ENCODE measurements around the gene E2F8.

Gene E2F8

DNA sequence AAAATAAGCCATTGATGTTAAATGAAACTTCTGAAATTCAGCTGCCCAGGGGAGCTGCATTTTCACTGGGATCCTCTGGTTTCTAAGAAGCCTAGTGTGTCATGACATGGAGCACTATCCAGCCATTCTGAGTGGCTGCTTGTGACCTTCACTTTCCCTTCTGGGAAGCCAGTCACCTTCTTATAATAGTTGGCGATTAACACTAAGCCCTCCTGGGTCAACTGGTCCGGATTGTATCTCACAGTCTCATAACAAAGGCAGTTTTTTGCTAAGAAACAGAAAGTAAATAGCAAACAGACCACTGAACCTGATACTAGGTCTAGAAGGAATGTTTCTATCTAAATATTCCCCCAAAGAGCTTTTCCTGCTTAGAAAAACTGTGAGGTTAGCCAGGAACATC is 46.8 kb downstream of the E2F8 start:
- TF ChIP-seq, protein P1, sequence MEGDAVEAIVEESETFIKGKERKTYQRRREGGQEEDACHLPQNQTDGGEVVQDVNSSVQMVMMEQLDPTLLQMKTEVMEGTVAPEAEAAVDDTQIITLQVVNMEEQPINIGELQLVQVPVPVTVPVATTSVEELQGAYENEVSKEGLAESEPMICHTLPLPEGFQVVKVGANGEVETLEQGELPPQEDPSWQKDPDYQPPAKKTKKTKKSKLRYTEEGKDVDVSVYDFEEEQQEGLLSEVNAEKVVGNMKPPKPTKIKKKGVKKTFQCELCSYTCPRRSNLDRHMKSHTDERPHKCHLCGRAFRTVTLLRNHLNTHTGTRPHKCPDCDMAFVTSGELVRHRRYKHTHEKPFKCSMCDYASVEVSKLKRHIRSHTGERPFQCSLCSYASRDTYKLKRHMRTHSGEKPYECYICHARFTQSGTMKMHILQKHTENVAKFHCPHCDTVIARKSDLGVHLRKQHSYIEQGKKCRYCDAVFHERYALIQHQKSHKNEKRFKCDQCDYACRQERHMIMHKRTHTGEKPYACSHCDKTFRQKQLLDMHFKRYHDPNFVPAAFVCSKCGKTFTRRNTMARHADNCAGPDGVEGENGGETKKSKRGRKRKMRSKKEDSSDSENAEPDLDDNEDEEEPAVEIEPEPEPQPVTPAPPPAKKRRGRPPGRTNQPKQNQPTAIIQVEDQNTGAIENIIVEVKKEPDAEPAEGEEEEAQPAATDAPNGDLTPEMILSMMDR (IDR thresholded peaks at IDR 0.05; ENCODE audit: extremely low read depth, missing control alignments) = no peak
- no peak for DNase-seq (ENCODE audit: low spot score)

DNA sequence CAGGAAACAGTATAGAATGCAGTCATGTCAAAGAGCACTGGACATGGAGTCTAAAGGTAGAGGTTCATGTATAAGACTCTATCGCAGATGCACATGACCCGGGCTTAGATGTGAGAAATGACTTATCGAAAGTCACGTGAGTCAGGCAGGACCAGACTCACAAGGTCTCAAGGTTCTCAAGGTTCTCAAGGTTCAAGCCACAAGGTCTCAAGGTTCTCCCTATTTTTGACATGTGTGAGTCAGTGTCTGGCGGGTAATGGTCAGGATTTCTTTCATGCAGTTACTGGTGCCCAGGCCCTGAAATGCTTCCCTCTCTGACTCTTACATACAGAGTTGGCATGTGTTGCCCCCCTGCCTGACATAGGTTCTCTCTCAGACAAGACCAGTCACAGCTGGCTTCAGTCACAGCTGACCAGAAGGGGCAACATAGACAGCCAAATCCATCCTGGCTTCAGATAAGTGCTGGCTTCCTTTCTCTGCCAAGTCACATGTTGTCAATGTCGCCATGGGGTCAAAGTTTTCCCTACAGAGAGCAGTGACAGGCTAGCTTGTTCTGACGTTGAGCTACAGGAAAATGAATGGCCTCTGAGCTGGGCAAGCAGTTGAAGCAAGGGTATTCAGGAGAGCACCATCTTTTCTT is 49.1 kb downstream of the E2F8 start:
- TF ChIP-seq, protein P1 (IDR thresholded peaks at IDR 0.05; ENCODE audit: extremely low read depth, missing control alignments) = no peak
- no peak for DNase-seq (ENCODE audit: low spot score)

DNA sequence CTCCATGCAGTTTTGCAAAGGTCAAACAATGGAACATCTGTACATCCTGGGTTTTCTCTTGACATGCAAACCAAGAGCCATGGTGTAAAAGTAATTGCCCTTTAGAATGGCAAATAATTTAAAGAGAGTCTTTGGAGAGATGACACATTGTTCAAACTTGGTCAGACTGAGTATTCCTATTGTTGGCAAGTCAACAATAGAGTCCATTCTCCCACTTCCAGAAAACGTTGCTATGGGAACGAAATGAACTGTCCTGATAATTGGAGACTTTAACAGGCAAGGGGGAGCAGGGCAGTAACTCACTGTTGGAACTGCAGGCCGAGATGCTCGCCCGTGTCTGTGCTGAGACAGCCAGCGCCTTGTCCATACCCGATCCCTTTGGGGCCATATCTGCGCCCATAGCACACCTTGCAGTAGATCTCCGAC is 52.9 kb downstream of the E2F8 start:
- no peak for DNase-seq (ENCODE audit: low spot score)
- TF ChIP-seq, protein P1 (IDR thresholded peaks at IDR 0.05; ENCODE audit: extremely low read depth, missing control alignments) = no peak

DNA sequence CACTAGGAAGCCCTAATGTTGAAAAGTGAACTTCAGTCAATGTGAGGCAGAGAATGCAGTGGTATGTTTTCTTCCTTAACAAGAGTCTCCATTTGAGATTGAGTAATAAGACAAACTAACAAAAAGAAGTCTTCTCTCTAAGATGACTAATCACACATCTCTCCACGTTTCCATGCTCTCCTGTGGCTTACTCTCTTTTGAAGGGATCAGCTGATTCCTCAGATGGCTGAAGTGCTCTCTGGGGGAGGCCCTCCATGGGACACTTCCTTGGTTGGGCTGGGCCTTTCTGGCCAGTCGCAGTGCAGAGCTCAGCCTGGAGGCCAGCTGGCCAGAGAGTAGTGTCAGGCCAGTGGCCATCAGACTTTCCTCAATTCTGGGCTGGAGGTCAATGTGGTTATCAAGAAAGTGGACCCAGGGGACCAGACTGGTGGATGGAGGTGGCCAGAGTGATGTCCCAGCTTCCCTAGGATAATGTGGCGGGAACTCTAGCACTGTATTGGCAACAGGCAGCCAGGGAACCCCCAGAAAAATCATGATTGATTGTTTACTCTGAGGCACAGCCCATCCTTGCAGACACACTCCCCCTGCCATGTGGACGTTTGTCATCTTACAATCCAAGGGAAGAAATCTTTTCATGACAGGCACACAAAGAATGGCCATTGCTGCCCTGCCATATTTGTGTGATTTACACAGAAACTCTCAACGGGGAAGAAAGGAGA is 53.5 kb downstream of the E2F8 start:
- DNase-seq (ENCODE audit: low spot score) = no peak
- TF ChIP-seq, protein P1 (IDR thresholded peaks at IDR 0.05; ENCODE audit: extremely low read depth, missing control alignments) = no peak

DNA sequence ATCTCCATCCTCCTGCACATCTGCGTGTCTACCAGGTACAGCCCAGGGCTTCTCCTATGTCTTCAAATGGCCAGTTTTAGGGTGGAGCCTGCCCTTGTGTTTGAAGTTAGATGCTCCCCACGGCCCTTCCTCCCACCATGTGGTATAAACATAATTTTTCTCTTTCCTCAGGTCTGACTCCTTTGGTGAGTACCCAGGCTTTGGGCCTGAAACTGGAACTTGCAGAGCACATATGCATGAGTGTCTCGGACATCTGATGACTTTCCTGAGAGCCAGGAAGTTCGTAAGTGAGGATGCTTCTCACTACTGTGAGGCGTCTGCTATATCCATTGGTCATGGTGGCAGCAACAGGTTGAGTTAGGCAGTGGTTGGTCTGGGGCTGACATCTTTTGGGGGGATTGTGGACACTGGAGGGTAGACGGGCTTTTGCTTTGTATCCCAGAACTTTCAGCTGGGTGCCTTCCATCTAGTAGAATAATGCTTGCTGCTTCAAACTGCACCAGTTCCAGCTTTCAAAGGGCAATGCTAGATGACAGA is 55.2 kb downstream of the E2F8 start:
- no peak for DNase-seq (ENCODE audit: low spot score)

DNA sequence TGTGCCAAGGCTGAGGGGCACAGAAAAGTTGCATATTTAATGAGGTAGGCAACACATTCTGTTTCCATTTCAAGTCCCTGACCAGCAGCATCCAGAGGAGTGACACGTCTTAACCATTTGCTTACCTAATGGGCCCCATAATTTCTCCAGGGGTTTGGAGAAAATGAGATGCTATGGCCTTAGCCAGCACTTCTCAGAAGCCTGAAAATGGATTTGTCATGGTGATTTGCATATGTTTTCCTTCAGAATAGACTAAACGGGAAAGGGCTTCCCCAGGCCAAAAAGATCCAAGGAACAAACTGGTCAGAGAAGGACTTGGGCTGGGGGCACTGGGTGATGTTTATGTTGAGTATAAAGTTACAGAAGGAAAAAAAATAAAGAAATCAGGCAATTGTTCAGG is 55.7 kb downstream of the E2F8 start:
- TF ChIP-seq, protein P1 (IDR thresholded peaks at IDR 0.05; ENCODE audit: extremely low read depth, missing control alignments) = no peak
- no peak for DNase-seq (ENCODE audit: low spot score)

More for the DNA sequence above, 55.2 kb downstream of the E2F8 start:
- TF ChIP-seq, protein P1 (IDR thresholded peaks at IDR 0.05; ENCODE audit: extremely low read depth, missing control alignments) = no peak

DNA sequence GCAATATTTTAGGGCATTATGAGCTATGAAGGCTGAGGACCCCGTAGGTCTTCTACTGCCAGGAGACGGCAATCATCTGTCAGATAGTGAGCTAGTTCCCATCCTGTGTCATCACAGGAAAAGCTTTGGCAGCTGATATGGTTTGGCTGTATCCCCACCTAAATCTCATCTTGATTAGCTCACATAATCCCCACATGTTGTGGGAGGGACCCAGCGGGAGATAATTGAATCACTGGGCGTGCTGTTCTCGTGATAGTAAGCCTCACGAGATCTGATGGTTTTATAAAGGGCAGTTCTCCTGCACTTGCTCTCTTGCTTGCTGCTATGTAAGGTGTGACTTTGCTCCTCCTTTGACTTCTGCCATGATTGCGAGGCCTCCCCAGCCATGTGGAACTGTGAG is 57.1 kb downstream of the E2F8 start:
- TF ChIP-seq, protein P1 (IDR thresholded peaks at IDR 0.05; ENCODE audit: extremely low read depth, missing control alignments) = no peak
- no peak for DNase-seq (ENCODE audit: low spot score)

Measured in GM20000 (cell line).